ENCODE data around the gene TNXB. TPM values are rescaled to one million over a fixed set of nuclear protein-coding genes. Genes with fewer than 3 reads are reported as not detected.
A peak's percentile ranks its signal among the peaks of the same experiment; 100 is the strongest.

TNXB gene
- total and polyA plus RNA-seq, 2 donors (not counting 3 experiments of a cell fraction or from before 2014, with no cell fraction given), result 0.47 to 2.7 TPM

GRCh38 chr6:32152769-32153563 lies 43.8 kb upstream of the TNXB start:
- dilution Hi-C loops (cut with MboI; ENCODE audit: extremely low pct_ligation_motif_present, low sequenced_read_pairs), result no loop called here

More at GRCh38 chr6:32152769-32153563, 43.8 kb upstream of the TNXB start:
- H3K4me2 ChIP-seq (ENCODE audit: insufficient read depth, low read length), result peak overlapping the region; percentile 40
- H3K36me3 ChIP-seq (ENCODE audit: control insufficient read depth in 2 of 2, extremely low read depth in 1 of 2, insufficient read depth in 2 of 2, low read length in 2 of 2), result peaks cover 0 to 5% of the 10 kb centered on the region in 2 experiments
- H3K27ac ChIP-seq (ENCODE audit: insufficient read depth, low read depth, low read length), result no peak overlapping the region
- CTCF ChIA-PET, result interaction anchor here (0.7 to 1.0 kb wide), 6 partner anchors 10 to 213 kb away, joined by 3 to 5 read pairs (median 3); no protein-coding TSS in a partner anchor
- FAIRE-seq (no peak), DNase-seq (ENCODE audit: low read depth, low spot score) (peak; percentile 47)
- TF ChIP-seq FOS (IDR thresholded peaks at IDR 0.05; ENCODE audit: borderline replicate concordance, insufficient read depth, low read length) (no peak), MYC (IDR thresholded peaks at IDR 0.05; ENCODE audit: low read depth, low read length) (no peak), GATA2 (IDR thresholded peaks at IDR 0.05; ENCODE audit: insufficient read depth, insufficient read length, low read depth, low read length) (no peak), JUN (IDR thresholded peaks at IDR 0.05; ENCODE audit: borderline replicate concordance, insufficient read depth, insufficient read length, low read depth) (no peak), POLR2AphosphoS5 (IDR thresholded peaks at IDR 0.05; ENCODE audit: insufficient read depth, low read depth, low read length) (no peak), EZH2 (IDR thresholded peaks at IDR 0.05; ENCODE audit: borderline replicate concordance, low read depth, low read length, severe bottlenecking) (no peak), CTCF (IDR thresholded peaks at IDR 0.05; ENCODE audit: extremely low read depth in 1 of 2, insufficient read depth in 1 of 2, low read depth in 1 of 2, low read length in 2 of 2) (no peak), POLR2A (IDR thresholded peaks at IDR 0.05; ENCODE audit: low read depth, low read length) (no peak)
- TF ChIP-seq, protein P1, sequence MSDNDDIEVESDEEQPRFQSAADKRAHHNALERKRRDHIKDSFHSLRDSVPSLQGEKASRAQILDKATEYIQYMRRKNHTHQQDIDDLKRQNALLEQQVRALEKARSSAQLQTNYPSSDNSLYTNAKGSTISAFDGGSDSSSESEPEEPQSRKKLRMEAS (IDR thresholded peaks at IDR 0.05; ENCODE audit: insufficient read depth, insufficient read length), result no peak
- intact Hi-C loops (cut with micrococcal nuclease), result no loop called here
- H3K4me1 ChIP-seq (ENCODE audit: control insufficient read depth, extremely low read depth, insufficient read depth, low read length), result peaks cover 24% of the 10 kb centered on the region
- H3K9me1 ChIP-seq (replicated peaks; ENCODE audit: control insufficient read depth, extremely low read depth, insufficient read depth, low read length), result no peaks in the 10 kb centered on the region
- BruUV-seq (replicated peaks), result no TSS peak
- no peaks in the 10 kb centered on the region for H3K9me3 ChIP-seq (replicated peaks; ENCODE audit: control insufficient read depth, insufficient read depth, low read length)
- H4K20me1 ChIP-seq (replicated peaks; ENCODE audit: control insufficient read depth, extremely low read depth, insufficient read depth, low read length), result no peaks in the 10 kb centered on the region
- peak overlapping the region; percentile 76 for H2AFZ ChIP-seq (ENCODE audit: low read depth, low read length)
- H3K4me3 ChIP-seq (replicated peaks in 1 of 3; ENCODE audit: insufficient read depth in 1 of 3, low read depth in 1 of 3, low read length in 3 of 3), result peak overlapping the region in 1 of 3 experiments; percentile 71
- POLR2A ChIA-PET, result no interaction called here
- H3K79me2 ChIP-seq (ENCODE audit: control insufficient read depth, insufficient read depth, low read length), result peaks cover 4% of the 10 kb centered on the region
- peaks cover 5 to 10% of the 10 kb centered on the region in 2 experiments for H3K27me3 ChIP-seq (ENCODE audit: control insufficient read depth in 2 of 2, insufficient read depth in 2 of 2, low read length in 2 of 2)
- peak overlapping the region; percentile 64 for H3K9ac ChIP-seq (replicated peaks; ENCODE audit: extremely low read depth, insufficient read depth, low read length)

Data from endothelial cell of umbilical vein (primary cell).